Activated naive CD4-positive, alpha-beta T cell treated with anti-CD3 and anti-CD28 coated beads, Interleukin-2, amount 50 U/mL, for 24 hours (primary cell): ENCODE data around the gene SF3A2.
"Not testable (repeated sequence)": the region's sequence is repeated elsewhere in the genome, so short reads cannot be mapped to it uniquely, and the experiment has no call there.

Experiments used
- H3K27ac Mint-ChIP-seq: one replicate; pipeline ENCODE4 v1.8.0; 2021; ENCODE audit warnings: mild to moderate bottlenecking, mixed read lengths
- H3K27me3 Mint-ChIP-seq: one replicate; pipeline ENCODE4 v1.8.0; 2021; ENCODE audit warnings: mixed read lengths
- H3K36me3 Mint-ChIP-seq: one replicate; pipeline ENCODE4 v1.8.0; 2021; ENCODE audit warnings: mixed read lengths
- H3K4me1 Mint-ChIP-seq: one replicate; pipeline ENCODE4 v1.8.0; 2021; ENCODE audit warnings: mixed read lengths
- H3K4me3 Mint-ChIP-seq: one replicate; pipeline ENCODE4 v1.8.0; 2021; ENCODE audit warnings: mild to moderate bottlenecking, mixed read lengths
- H3K9me3 Mint-ChIP-seq: one replicate; pipeline ENCODE4 v1.8.0; 2021; ENCODE audit warnings: mixed read lengths

The SF3A2 gene

DNA sequence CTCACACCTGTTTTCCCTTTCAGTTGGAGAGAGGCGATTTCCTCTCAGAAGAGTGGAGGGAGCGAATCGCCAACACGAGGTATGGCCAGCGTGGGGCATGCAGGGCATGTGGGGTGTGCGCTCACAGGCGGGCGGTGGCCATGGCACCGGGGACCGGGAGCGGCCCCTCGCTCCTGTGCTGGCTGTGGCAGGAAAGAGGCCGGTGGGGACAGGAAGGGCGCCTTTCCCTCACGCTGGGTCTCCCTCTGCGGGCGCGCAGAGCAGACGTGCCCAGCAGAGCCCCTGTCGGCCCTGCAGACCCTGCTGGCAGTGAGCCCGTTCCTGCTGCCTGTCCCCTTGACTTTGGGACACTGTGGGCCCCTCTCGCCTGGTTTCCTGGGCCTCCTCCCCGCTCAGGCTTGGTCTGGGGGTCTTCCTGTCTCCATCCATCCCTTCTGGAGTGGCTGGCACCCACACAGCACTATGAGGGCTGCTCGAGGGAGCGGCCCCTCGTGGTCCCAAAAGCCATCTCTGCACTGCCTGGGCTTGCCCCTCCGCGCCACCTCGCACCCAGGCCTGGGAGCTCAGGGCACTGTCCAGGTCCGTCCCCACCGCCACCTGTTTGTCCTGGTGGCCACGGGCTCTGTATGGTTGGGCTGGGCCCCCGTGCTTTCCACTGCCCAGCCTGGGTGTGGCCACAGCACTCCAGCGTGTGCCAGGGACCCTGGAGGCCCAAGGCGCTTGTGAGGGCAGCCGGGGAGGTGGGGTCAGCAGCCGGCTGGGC is 36.6 kb upstream of the SF3A2 start:
- no peak overlapping the region for H3K4me3 Mint-ChIP-seq
- H3K27ac Mint-ChIP-seq = no peak overlapping the region
- peaks cover 4% of the 10 kb centered on the region for H3K4me1 Mint-ChIP-seq
- H3K36me3 Mint-ChIP-seq = no peaks in the 10 kb centered on the region
- no peaks in the 10 kb centered on the region for H3K27me3 Mint-ChIP-seq
- no peaks in the 10 kb centered on the region for H3K9me3 Mint-ChIP-seq

DNA sequence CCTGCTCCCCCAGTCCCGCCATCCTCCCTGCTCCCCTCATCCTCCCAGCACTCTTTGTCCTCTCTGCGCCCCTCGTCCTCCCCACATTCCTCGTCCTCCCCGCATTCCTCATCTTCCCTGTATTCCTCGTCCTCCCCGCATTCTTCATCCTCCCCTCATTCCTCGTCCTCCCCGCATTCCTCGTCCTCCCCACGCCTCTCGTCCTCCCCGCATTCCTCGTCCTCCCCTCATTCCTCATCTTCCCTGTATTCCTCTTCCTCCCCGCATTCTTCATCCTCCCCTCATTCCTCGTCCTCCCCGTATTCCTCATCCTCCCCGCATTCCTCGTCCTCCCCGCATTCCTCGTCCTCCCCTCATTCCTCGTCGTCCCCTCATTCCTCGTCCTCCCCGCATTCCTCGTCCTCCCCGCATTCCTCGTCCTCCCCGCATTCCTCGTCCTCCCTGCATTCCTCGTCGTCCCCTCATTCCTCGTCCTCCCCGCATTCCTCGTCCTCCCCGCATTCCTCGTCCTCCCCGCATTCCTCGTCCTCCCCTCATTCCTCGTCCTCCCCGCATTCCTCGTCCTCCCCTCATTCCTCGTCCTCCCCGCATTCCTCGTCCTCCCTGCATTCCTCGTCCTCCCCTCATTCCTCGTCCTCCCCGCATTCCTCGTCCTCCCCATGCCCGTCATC is 35.9 kb upstream of the SF3A2 start:
- not testable (repeated sequence) for H3K27ac Mint-ChIP-seq, H3K36me3 Mint-ChIP-seq, H3K4me3 Mint-ChIP-seq, H3K4me1 Mint-ChIP-seq, H3K27me3 Mint-ChIP-seq, H3K9me3 Mint-ChIP-seq

DNA sequence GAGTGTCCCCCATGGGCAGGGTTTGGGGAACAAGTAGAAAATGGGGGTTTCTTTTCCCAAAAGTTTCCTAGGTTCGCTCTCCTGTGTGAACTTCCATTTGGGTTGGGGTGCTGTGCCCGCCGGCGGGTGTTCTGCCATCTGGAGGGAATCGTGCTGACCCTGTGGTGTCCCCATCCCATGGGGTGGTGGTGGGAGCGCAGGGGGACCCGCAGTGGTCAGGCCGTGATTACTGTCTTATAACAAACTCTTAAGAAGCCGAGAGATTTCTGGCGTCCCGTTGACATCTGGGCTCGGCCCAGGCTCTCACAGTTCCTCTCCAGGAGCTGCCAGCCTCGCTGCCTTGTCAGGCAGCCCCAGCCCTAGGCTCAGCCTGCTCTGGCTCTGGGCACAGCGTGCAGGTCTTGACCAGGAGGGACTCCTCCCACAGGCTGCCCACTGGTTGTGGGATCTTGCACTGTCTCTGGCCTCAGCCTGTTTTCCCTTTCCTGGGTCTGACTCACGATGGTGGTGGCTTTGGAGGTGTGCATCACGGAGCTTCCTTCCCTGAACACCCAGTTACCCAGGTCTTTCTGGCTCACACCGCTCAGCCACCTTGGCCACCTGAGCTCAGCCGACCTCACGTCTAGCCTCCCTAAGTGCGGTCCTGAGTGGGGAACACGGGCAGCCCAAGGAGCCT is 35.0 kb upstream of the SF3A2 start:
- Mint-ChIP-seq H3K4me1 (peaks cover 4% of the 10 kb centered on the region), H3K4me3 (no peak overlapping the region), H3K9me3 (no peaks in the 10 kb centered on the region), H3K27me3 (no peaks in the 10 kb centered on the region), H3K27ac (no peak overlapping the region), H3K36me3 (peaks cover 1% of the 10 kb centered on the region)

DNA sequence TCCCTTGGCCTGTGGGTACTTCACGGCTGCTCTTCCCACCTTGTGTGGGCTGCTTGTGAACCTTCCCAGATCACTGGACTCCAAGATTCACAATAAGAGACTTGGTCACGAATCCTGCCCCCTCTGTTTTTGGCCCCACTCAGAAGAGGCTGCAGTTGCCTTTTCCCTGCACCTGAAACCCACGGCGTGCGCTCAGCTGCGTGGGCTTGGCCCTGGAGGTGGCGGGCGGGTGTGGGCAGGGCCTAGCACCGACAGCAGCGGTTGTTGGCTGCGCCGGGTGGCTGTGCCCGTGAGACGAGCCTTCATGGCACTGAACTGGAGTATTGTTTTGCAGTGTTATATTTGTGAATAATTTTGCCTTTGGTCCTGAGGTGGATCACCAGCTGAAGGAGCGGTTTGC is 34.3 kb upstream of the SF3A2 start:
- H3K4me3 Mint-ChIP-seq = no peak overlapping the region
- no peak overlapping the region for H3K27ac Mint-ChIP-seq
- H3K27me3 Mint-ChIP-seq = no peaks in the 10 kb centered on the region
- H3K4me1 Mint-ChIP-seq = peaks cover 4% of the 10 kb centered on the region
- peaks cover 1% of the 10 kb centered on the region for H3K36me3 Mint-ChIP-seq
- no peaks in the 10 kb centered on the region for H3K9me3 Mint-ChIP-seq

GRCh38 chr19:2207008-2207407 is 29.6 kb upstream of the SF3A2 start:
- H3K27ac Mint-ChIP-seq = no peak overlapping the region
- H3K4me3 Mint-ChIP-seq = no peak overlapping the region
- H3K36me3 Mint-ChIP-seq = peaks cover 6% of the 10 kb centered on the region
- H3K4me1 Mint-ChIP-seq = no peaks in the 10 kb centered on the region
- H3K27me3 Mint-ChIP-seq = no peaks in the 10 kb centered on the region
- no peaks in the 10 kb centered on the region for H3K9me3 Mint-ChIP-seq

GRCh38 chr19:2207991-2208860 is 28.4 kb upstream of the SF3A2 start:
- Mint-ChIP-seq H3K27me3 (no peaks in the 10 kb centered on the region), H3K4me3 (no peak overlapping the region), H3K36me3 (peaks cover 6% of the 10 kb centered on the region), H3K9me3 (no peaks in the 10 kb centered on the region), H3K27ac (peak overlapping the region; percentile 70), H3K4me1 (no peaks in the 10 kb centered on the region)

DNA sequence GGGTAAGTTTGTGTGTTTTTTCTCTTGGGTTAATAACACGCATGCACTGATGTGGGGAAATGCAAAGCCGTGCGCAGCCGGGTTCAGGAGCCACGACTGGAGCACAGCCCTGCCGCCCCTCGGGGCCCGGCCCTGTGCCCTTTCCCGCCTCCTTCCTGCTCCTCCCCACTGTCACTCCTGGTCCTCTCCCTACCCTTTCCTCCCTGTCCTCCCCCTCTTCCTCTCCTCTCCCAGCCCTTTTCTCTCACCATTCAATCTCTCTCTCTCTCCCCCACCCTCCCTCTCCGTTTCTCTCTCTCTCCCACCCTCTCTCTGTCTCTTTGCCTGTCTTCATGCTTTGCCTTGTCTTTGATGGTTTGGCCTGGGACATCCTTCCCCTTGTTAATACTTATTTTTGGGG is 27.6 kb upstream of the SF3A2 start:
- no peak overlapping the region for H3K27ac Mint-ChIP-seq
- H3K36me3 Mint-ChIP-seq = peaks cover 6% of the 10 kb centered on the region
- H3K4me3 Mint-ChIP-seq = no peak overlapping the region
- H3K9me3 Mint-ChIP-seq = no peaks in the 10 kb centered on the region
- H3K27me3 Mint-ChIP-seq = no peaks in the 10 kb centered on the region
- H3K4me1 Mint-ChIP-seq = no peaks in the 10 kb centered on the region

GRCh38 chr19:2209408-2209807 is 27.2 kb upstream of the SF3A2 start:
- Mint-ChIP-seq H3K27me3 (no peaks in the 10 kb centered on the region), H3K4me3 (no peak overlapping the region), H3K4me1 (no peaks in the 10 kb centered on the region), H3K36me3 (peaks cover 6% of the 10 kb centered on the region), H3K9me3 (no peaks in the 10 kb centered on the region), H3K27ac (no peak overlapping the region)

DNA sequence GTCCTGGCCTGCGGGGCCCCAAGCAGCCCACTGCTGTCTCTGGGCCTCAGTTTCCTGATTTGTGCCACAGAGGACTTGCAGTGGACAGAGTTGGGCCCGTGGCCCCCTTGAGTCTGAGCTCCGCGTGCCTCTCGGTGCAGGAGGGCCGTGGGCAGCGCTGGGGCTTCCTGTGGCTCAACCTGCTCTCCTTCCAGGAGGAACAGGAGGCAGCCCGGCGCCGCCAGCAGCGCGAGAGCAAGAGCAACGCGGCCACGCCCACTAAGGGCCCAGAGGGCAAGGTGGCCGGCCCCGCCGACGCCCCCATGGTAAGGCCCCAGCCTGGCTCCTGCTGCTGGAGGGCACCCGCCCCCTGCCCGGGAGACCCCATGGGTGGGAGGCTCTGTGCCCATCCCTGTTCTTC is 26.4 kb upstream of the SF3A2 start:
- peaks cover 6% of the 10 kb centered on the region for H3K36me3 Mint-ChIP-seq
- H3K27me3 Mint-ChIP-seq = no peaks in the 10 kb centered on the region
- no peak overlapping the region for H3K4me3 Mint-ChIP-seq

GRCh38 chr19:2210987-2211740 is 25.5 kb upstream of the SF3A2 start:
- H3K4me3 Mint-ChIP-seq = no peak overlapping the region
- H3K27me3 Mint-ChIP-seq = no peaks in the 10 kb centered on the region
- H3K27ac Mint-ChIP-seq = no peak overlapping the region
- H3K4me1 Mint-ChIP-seq = peaks cover 15% of the 10 kb centered on the region
- peaks cover 8% of the 10 kb centered on the region for H3K36me3 Mint-ChIP-seq
- H3K9me3 Mint-ChIP-seq = no peaks in the 10 kb centered on the region

More for the DNA sequence above, 26.4 kb upstream of the SF3A2 start:
- H3K4me1 Mint-ChIP-seq = peaks cover 8% of the 10 kb centered on the region
- H3K27ac Mint-ChIP-seq = no peak overlapping the region
- no peaks in the 10 kb centered on the region for H3K9me3 Mint-ChIP-seq

DNA sequence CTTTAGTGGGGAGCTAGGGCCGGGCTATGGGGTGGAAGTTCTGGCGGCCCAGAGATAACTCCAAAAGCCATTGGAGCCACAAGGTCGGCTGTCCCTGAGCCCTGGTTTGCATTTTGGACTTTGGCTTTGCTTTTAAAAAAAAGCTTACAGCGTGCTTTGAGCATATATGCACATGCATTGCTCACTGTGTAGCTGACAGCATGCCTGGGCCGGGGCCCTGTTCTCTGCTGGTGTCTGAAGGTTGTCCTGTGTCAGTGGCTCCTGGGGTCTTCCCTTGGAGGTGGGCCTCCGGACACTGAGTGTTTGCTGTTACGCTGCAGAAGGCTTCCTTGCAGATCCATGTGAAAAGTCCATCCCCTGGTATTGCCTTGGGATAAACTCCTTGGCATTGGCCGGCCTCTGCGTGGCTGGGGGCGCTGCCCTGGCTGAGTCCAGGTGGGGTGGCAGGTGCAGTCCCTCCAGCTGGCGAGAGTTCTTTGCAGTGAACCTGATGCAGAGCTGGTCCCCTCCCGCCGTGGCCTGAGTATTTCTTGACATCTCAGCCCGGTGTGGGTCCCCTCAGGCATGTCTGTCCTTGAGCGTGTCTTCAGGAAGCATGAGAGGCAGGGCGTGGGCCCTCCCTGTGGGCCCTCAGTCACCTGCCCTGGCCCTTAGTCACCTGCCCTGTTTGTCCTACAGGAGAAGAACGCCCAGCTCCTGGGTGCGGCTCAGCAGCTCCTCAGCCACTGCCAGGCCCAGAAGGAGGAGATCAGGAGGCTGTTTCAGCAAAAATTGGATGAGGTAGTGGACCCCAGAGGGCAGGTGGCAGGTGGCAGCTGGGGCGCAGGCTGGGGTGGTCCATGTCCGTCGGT is 23.5 kb upstream of the SF3A2 start:
- H3K36me3 Mint-ChIP-seq = peaks cover 9% of the 10 kb centered on the region
- H3K4me1 Mint-ChIP-seq = peaks cover 15% of the 10 kb centered on the region
- no peaks in the 10 kb centered on the region for H3K9me3 Mint-ChIP-seq
- H3K27ac Mint-ChIP-seq = peak overlapping the region; percentile 59
- H3K4me3 Mint-ChIP-seq = no peak overlapping the region
- no peaks in the 10 kb centered on the region for H3K27me3 Mint-ChIP-seq

DNA sequence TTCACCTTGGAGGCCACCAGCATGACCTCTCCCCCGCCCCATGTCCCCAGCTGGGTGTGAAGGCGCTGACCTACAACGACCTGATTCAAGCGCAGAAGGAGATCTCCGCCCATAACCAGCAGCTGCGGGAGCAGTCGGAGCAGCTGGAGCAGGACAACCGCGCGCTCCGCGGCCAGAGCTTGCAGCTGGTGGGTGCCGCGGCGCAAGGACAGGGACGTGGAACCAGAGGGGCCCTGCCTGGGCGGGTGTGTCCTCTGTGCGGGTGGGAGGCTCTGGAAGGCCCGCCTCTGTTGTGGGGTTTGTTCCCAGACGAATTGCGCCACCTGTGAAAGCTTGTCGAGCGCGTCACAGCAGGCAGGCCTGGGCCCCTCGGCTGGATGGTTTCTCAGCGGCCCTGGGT is 22.8 kb upstream of the SF3A2 start:
- H3K4me1 Mint-ChIP-seq = peaks cover 15% of the 10 kb centered on the region
- no peak overlapping the region for H3K27ac Mint-ChIP-seq
- peaks cover 9% of the 10 kb centered on the region for H3K36me3 Mint-ChIP-seq
- no peaks in the 10 kb centered on the region for H3K9me3 Mint-ChIP-seq
- H3K4me3 Mint-ChIP-seq = no peak overlapping the region
- H3K27me3 Mint-ChIP-seq = no peaks in the 10 kb centered on the region

GRCh38 chr19:2214251-2214650 is 22.4 kb upstream of the SF3A2 start:
- Mint-ChIP-seq H3K27ac (no peak overlapping the region), H3K4me1 (peaks cover 15% of the 10 kb centered on the region), H3K27me3 (no peaks in the 10 kb centered on the region), H3K9me3 (no peaks in the 10 kb centered on the region), H3K4me3 (no peak overlapping the region), H3K36me3 (peaks cover 7% of the 10 kb centered on the region)

DNA sequence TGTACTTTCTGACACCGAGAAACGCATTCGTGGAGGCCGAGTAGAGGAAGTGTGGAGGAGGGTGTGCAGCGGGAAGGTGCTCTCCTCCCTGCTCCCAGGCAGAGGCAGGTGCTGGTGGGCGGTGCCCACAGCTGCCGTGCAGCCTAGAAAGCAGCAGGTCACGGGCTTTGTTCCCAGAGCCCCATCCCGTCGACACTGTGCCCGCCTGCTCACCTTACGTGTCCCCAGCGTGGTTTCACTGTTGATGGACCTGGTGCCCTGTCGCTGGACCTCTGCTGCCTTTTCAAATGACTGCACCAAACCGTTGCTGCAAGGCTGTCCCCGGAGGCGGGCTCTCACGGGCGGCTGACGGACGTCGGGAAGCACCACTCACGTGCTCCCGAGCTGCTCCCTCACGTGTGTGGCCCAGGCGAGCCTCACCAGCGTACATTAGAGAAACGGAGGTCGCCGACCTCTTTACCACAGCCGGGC is 21.3 kb upstream of the SF3A2 start:
- peak overlapping the region; percentile 23 for H3K27ac Mint-ChIP-seq
- H3K4me1 Mint-ChIP-seq = peaks cover 15% of the 10 kb centered on the region
- peaks cover 7% of the 10 kb centered on the region for H3K36me3 Mint-ChIP-seq
- H3K27me3 Mint-ChIP-seq = no peaks in the 10 kb centered on the region
- peak overlapping the region; percentile 44 for H3K4me3 Mint-ChIP-seq
- no peaks in the 10 kb centered on the region for H3K9me3 Mint-ChIP-seq
